GM12878 (cell line): ENCODE data around the gene TNFAIP8L3. TPM values are rescaled to one million over a fixed set of nuclear protein-coding genes. Genes with fewer than 3 reads are reported as not detected.

Source experiments
- ATAC-seq: fragments of 200-7000 bp; cut with Tn5 transposase; 3 replicates; pipeline ENCODE4 v1.9.1; 2020; ENCODE audit warnings: mild to moderate bottlenecking, moderate library complexity
- BruUV-seq: library from RNA; stranded (reverse); fragments of 400-500 nt; replicated peaks from 2 replicates; lab custom pipeline; 2021; lab: Mats Ljungman, UMichigan
- CTCF ChIA-PET: fragments of 300-600 bp; sonication (Branson Sonifier 250); formaldehyde crosslinking; extraction: SDS; loops from one replicate; lab custom pipeline; 2021; ENCODE audit warnings: inconsistent platforms; lab: Yijun Ruan, JAX
- POLR2A ChIA-PET: fragments of 350-600 bp; formaldehyde crosslinking; extraction: SDS; loops from one replicate; lab custom pipeline; 2021; ENCODE audit warnings: inconsistent platforms; lab: Charles Lee
- RAD21 ChIA-PET: fragments of 300-600 bp; sonication (Branson Sonifier 250); formaldehyde crosslinking; loops from one replicate; lab custom pipeline; 2023; ENCODE audit warnings: antibody characterized with exemption; ENCODE audit not compliant: unreplicated experiment; lab: Charles Lee
- SMC1A ChIA-PET: fragments of 300-600 bp; sonication (Branson Sonifier 250); formaldehyde crosslinking; loops from one replicate; lab custom pipeline; 2023; ENCODE audit not compliant: unreplicated experiment, uncharacterized antibody; lab: Charles Lee
- DNase-seq: peaks from one replicate; pipeline ENCODE4 v3.0.0-alpha.2; 2011; ENCODE audit warnings: low read depth, low spot score
- FAIRE-seq: peaks from 3 replicates; lab custom pipeline; 2011; peaks lifted over from hg19 to GRCh38; lab: Jason Lieb, UNC
- H2AFZ ChIP-seq: 2 replicates; pipeline ENCODE4 v1.6.0; 2011; ENCODE audit warnings: low read depth, low read length, control low read depth; ENCODE audit not compliant: control insufficient read depth
- H3K27ac ChIP-seq: 2 replicates; pipeline ENCODE4 v1.5.1; 2011; ENCODE audit warnings: control low read depth; ENCODE audit not compliant: control insufficient read depth, insufficient read depth
- H3K27me3 ChIP-seq, 2 experiments: replicated peaks in 1 of 2; 2 replicates each; pipeline versions ENCODE4 v1.6.0 to v1.6.1; 2011; ENCODE audit warnings: low read length in 1 of 2; ENCODE audit not compliant: control insufficient read depth in 2 of 2, insufficient read depth in 2 of 2
- H3K36me3 ChIP-seq, 2 experiments: 2 replicates each; pipeline ENCODE4 v1.5.1; 2011; ENCODE audit warnings: low read length in 1 of 2; ENCODE audit not compliant: control insufficient read depth in 2 of 2, insufficient read depth in 2 of 2
- H3K4me1 ChIP-seq: 2 replicates; pipeline ENCODE4 v1.6.1; 2011; ENCODE audit warnings: mild to moderate bottlenecking, low read length, moderate library complexity, mixed read lengths; ENCODE audit not compliant: control insufficient read depth, insufficient read depth
- H3K4me2 ChIP-seq: 2 replicates; pipeline ENCODE4 v1.6.0; 2011; ENCODE audit warnings: control low read depth; ENCODE audit not compliant: control insufficient read depth, insufficient read depth
- H3K4me3 ChIP-seq: fragments of 200-600 bp; sonication (generic); 2 replicates; pipeline ENCODE4 v1.5.1; 2016
- H3K79me2 ChIP-seq: 2 replicates; pipeline ENCODE4 v1.6.0; 2011; ENCODE audit warnings: low read length; ENCODE audit not compliant: control insufficient read depth, insufficient read depth
- H3K9ac ChIP-seq: 2 replicates; pipeline ENCODE4 v1.8.0; 2011; ENCODE audit warnings: low read length, control low read depth, mixed read lengths; ENCODE audit not compliant: control insufficient read depth, insufficient read depth
- H3K9me3 ChIP-seq: replicated peaks from 3 replicates; pipeline ENCODE4 v1.5.1; 2011; ENCODE audit warnings: mild to moderate bottlenecking, low read length; ENCODE audit not compliant: control insufficient read depth, insufficient read depth
- H4K20me1 ChIP-seq: 2 replicates; pipeline ENCODE4 v1.6.0; 2011; ENCODE audit not compliant: control insufficient read depth, insufficient read depth
- BMI1 ChIP-seq: fragments of 450-650 bp; IDR thresholded peaks from 2 replicates; pipeline ENCODE4 v1.6.1; 2016; ENCODE audit warnings: mild to moderate bottlenecking, moderate library complexity, borderline replicate concordance
- CHD1 ChIP-seq: IDR thresholded peaks from 2 replicates; pipeline ENCODE4 v1.6.1; 2012; ENCODE audit warnings: low read depth, low read length, improper control_type of control experiment
- CREM ChIP-seq: IDR thresholded peaks from 2 replicates; pipeline ENCODE4 v1.6.1; 2014; ENCODE audit warnings: antibody characterized with exemption, low read depth
- FOXM1 ChIP-seq: IDR thresholded peaks from 2 replicates; pipeline ENCODE4 v1.6.1; 2012; ENCODE audit warnings: low read depth, mild to moderate bottlenecking, inconsistent platforms, low read length, moderate library complexity
- JUND ChIP-seq: IDR thresholded peaks from 2 replicates; pipeline ENCODE4 v1.6.1; 2012; ENCODE audit warnings: low read depth, mild to moderate bottlenecking, low read length, improper control_type of control experiment, moderate library complexity
- MYB ChIP-seq: fragments of 150-350 bp; IDR thresholded peaks from 2 replicates; pipeline ENCODE4 v1.6.1; 2014; ENCODE audit warnings: mild to moderate bottlenecking, low read depth, low read length, borderline replicate concordance
- NR2F1 ChIP-seq: fragments of 450-650 bp; conservative IDR thresholded peaks from 2 replicates; pipeline ENCODE4 v1.6.1; 2017; ENCODE audit warnings: mild to moderate bottlenecking
- RBBP5 ChIP-seq: fragments of 200-600 bp; sonication (generic); conservative IDR thresholded peaks from 2 replicates; pipeline ENCODE4 v1.6.1; 2016
- TAF1 ChIP-seq: IDR thresholded peaks from 2 replicates; pipeline ENCODE4 v1.6.1; 2011; ENCODE audit warnings: mild to moderate bottlenecking, low read depth, low read length, borderline replicate concordance
- ZNF207 ChIP-seq: fragments of 450-650 bp; IDR thresholded peaks from 2 replicates; pipeline ENCODE4 v1.6.1; 2014; ENCODE audit warnings: antibody characterized with exemption, mild to moderate bottlenecking, borderline replicate concordance
- WGBS: methylation state at CpG from one replicate; pipeline ENCODE4 v1.1.6; 2016; ENCODE audit warnings: low lambda C conversion rate; ENCODE audit not compliant: insufficient replicate concordance, insufficient coverage; ENCODE audit errors: missing lambda C conversion rate; 5-methylcytosine and 5-hydroxymethylcytosine counted together
- in situ Hi-C: fragments of 300-500 bp; cut with MboI; formaldehyde crosslinking; loops from 9 replicates; pipeline ENCODE4 v1.14.3; 2018; ENCODE audit warnings: mixed read lengths
- intact Hi-C: fragments of 100-400 bp; cut with micrococcal nuclease; formaldehyde crosslinking; loops from one replicate; pipeline ENCODE4 v1.14.2; 2022; ENCODE audit not compliant: unreplicated experiment
- polyA plus RNA-seq, 11 experiments: library from polyadenylated mRNA; depleted of rRNA in 4 of 11; unstranded in 6 of 11; stranded (reverse) in 5 of 11; fragments of >200 nt; fragmentation: Nextera tagmentation in 4 of 11; fragmentation: Illumina TruSeq in 1 of 11; extraction: Ambion mirVana in 4 of 11; extraction: Trizol in 1 of 11; gene quantifications; 1 replicate in 1 of 11; 2 replicates in 10 of 11; pipeline versions ENCODE4 v1.2.1 to v1.2.3, GENCODE V29; 2011 to 2016; ENCODE audit warnings: inconsistent platforms in 2 of 11, missing spikeins in 2 of 11, low read depth in 1 of 11
- total RNA-seq, 4 experiments: library from RNA; depleted of rRNA in 3 of 4; stranded (reverse); fragments of >200 nt in 3 of 4; fragmentation: Illumina TruSeq in 1 of 4; extraction: Trizol in 1 of 4; gene quantifications; 2 replicates each; pipeline versions ENCODE4 v1.2.1 to v1.2.3, GENCODE V29; 2013 to 2021
- TF ChIP-seq, protein P1 (sequence below), 3 experiments: IDR thresholded peaks in 2 of 3; conservative IDR thresholded peaks in 1 of 3; 2 replicates each; pipeline ENCODE4 v1.5.1; 2011; ENCODE audit warnings: low read depth in 3 of 3, low read length in 3 of 3, mild to moderate bottlenecking in 3 of 3, control low read depth in 2 of 3, moderate library complexity in 2 of 3, inconsistent platforms in 1 of 3, mixed read lengths in 1 of 3; ENCODE audit not compliant: control insufficient read depth in 2 of 3, insufficient read depth in 1 of 3; ENCODE audit errors: extremely low read depth in 1 of 3
- TF ChIP-seq, protein P2 (sequence below): fragments of 450-650 bp; IDR thresholded peaks from 2 replicates; pipeline ENCODE4 v1.6.1; 2016; ENCODE audit warnings: mild to moderate bottlenecking
- TF ChIP-seq, protein P3 (sequence below): IDR thresholded peaks from 2 replicates; pipeline ENCODE4 v1.6.1; 2012; ENCODE audit warnings: low read length, inconsistent platforms
- TF ChIP-seq, protein P4 (sequence below): IDR thresholded peaks from 2 replicates; pipeline ENCODE4 v1.6.1; 2011; ENCODE audit warnings: low read depth, low read length, improper control_type of control experiment, borderline replicate concordance
- TF ChIP-seq, protein P5 (sequence below): IDR thresholded peaks from 2 replicates; pipeline ENCODE4 v1.6.1; 2011; ENCODE audit warnings: borderline replicate concordance, low read depth, mild to moderate bottlenecking, moderate library complexity, mixed read lengths, low read length; ENCODE audit not compliant: insufficient read depth; ENCODE audit errors: extremely low read length
- TF ChIP-seq, protein P6 (sequence below): IDR thresholded peaks from 2 replicates; pipeline ENCODE4 v1.6.1; 2011; ENCODE audit warnings: mild to moderate bottlenecking, low read depth, low read length, moderate library complexity; ENCODE audit not compliant: insufficient replicate concordance

TNFAIP8L3 gene
- total and polyA plus RNA-seq, 10 of the 15 experiments (the other 5 are each of a cell fraction or from before 2014, with no cell fraction given) = 0.22 TPM; not detected in 9

DNA sequence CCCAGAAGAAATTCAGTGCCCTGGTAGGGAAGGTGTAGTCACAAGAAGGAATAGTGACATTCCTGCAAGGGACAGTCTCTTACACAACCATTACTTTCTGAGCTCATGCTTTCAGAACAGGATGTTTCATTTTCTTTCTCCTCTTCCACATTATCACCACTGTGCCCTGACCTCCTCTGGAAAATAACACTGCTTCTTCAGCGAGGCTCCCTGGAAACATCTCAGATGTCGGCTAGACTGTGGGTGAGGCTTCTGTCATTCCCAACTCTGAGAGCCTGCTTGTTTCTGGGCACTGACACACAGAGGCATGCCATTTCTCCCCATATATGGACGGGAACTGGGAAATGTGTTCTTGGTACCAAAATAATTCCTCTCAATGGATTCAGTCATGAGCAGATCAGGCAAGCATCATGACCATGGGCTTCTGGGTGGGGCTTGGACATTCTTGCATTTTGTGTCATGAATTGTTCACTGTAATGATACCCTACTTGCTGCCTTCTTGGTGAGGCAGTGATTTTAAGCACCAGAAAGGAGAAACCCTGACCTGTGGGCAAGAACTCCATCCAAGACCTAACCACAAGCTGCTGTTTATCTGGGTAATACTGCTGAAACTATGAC lies 14.3 kb upstream of the TNFAIP8L3 start:
- WGBS = 50% methylated on average over 3 of the region's 3 CpGs
- Histone ChIP-seq H4K20me1 (no peaks in the 10 kb centered on the region), H3K9ac (no peak overlapping the region), H3K27me3 (peaks cover 0 to 2% of the 10 kb centered on the region in 2 experiments; a peak in 2 of 4 replicates), H2AFZ (no peak overlapping the region), H3K4me1 (no peaks in the 10 kb centered on the region), H3K9me3 (no peaks in the 10 kb centered on the region), H3K27ac (no peak overlapping the region), H3K4me2 (no peak overlapping the region), H3K4me3 (no peak overlapping the region), H3K36me3 (no peaks in the 10 kb centered on the region), H3K79me2 (no peaks in the 10 kb centered on the region)
- no TSS peak for BruUV-seq
- intact Hi-C loops (no loop called here), in situ Hi-C loops (no loop called here)
- ChIA-PET RAD21 (interaction anchor here (0.9 to 1.1 kb wide), 2 partner anchors 24 to 260 kb away, joined by 3 read pairs; no protein-coding TSS in a partner anchor), SMC1A (interaction anchor here (0.8 kb wide), 1 partner anchor 294 kb away, joined by 3 read pairs; no protein-coding TSS in a partner anchor), POLR2A (no interaction called here), CTCF (no interaction called here)
- ATAC-seq (no peak), DNase-seq (no peak), FAIRE-seq (no peak)
- TF ChIP-seq, protein P1, sequence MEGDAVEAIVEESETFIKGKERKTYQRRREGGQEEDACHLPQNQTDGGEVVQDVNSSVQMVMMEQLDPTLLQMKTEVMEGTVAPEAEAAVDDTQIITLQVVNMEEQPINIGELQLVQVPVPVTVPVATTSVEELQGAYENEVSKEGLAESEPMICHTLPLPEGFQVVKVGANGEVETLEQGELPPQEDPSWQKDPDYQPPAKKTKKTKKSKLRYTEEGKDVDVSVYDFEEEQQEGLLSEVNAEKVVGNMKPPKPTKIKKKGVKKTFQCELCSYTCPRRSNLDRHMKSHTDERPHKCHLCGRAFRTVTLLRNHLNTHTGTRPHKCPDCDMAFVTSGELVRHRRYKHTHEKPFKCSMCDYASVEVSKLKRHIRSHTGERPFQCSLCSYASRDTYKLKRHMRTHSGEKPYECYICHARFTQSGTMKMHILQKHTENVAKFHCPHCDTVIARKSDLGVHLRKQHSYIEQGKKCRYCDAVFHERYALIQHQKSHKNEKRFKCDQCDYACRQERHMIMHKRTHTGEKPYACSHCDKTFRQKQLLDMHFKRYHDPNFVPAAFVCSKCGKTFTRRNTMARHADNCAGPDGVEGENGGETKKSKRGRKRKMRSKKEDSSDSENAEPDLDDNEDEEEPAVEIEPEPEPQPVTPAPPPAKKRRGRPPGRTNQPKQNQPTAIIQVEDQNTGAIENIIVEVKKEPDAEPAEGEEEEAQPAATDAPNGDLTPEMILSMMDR (IDR thresholded peaks at IDR 0.05 in 2 of 3, conservative IDR thresholded peaks at IDR 0.05 in 1 of 3; ENCODE audit: control insufficient read depth in 2 of 3, extremely low read depth in 1 of 3, insufficient read depth in 1 of 3, low read depth in 3 of 3, low read length in 3 of 3) = no peak
- TF ChIP-seq, protein P2, sequence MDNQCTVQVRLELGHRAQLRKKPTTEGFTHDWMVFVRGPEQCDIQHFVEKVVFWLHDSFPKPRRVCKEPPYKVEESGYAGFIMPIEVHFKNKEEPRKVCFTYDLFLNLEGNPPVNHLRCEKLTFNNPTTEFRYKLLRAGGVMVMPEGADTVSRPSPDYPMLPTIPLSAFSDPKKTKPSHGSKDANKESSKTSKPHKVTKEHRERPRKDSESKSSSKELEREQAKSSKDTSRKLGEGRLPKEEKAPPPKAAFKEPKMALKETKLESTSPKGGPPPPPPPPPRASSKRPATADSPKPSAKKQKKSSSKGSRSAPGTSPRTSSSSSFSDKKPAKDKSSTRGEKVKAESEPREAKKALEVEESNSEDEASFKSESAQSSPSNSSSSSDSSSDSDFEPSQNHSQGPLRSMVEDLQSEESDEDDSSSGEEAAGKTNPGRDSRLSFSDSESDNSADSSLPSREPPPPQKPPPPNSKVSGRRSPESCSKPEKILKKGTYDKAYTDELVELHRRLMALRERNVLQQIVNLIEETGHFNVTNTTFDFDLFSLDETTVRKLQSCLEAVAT = no peak
- TF ChIP-seq JUND (no peak), BMI1 (no peak), CHD1 (no peak), MYB (no peak), TAF1 (no peak), ZNF207 (no peak), CREM (no peak), RBBP5 (no peak), NR2F1 (no peak), FOXM1 (no peak)
- TF ChIP-seq, protein P3, sequence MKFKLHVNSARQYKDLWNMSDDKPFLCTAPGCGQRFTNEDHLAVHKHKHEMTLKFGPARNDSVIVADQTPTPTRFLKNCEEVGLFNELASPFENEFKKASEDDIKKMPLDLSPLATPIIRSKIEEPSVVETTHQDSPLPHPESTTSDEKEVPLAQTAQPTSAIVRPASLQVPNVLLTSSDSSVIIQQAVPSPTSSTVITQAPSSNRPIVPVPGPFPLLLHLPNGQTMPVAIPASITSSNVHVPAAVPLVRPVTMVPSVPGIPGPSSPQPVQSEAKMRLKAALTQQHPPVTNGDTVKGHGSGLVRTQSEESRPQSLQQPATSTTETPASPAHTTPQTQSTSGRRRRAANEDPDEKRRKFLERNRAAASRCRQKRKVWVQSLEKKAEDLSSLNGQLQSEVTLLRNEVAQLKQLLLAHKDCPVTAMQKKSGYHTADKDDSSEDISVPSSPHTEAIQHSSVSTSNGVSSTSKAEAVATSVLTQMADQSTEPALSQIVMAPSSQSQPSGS = no peak
- TF ChIP-seq, protein P4, sequence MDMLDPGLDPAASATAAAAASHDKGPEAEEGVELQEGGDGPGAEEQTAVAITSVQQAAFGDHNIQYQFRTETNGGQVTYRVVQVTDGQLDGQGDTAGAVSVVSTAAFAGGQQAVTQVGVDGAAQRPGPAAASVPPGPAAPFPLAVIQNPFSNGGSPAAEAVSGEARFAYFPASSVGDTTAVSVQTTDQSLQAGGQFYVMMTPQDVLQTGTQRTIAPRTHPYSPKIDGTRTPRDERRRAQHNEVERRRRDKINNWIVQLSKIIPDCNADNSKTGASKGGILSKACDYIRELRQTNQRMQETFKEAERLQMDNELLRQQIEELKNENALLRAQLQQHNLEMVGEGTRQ = no peak
- TF ChIP-seq, protein P5, sequence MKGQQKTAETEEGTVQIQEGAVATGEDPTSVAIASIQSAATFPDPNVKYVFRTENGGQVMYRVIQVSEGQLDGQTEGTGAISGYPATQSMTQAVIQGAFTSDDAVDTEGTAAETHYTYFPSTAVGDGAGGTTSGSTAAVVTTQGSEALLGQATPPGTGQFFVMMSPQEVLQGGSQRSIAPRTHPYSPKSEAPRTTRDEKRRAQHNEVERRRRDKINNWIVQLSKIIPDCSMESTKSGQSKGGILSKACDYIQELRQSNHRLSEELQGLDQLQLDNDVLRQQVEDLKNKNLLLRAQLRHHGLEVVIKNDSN = no peak
- TF ChIP-seq, protein P6, sequence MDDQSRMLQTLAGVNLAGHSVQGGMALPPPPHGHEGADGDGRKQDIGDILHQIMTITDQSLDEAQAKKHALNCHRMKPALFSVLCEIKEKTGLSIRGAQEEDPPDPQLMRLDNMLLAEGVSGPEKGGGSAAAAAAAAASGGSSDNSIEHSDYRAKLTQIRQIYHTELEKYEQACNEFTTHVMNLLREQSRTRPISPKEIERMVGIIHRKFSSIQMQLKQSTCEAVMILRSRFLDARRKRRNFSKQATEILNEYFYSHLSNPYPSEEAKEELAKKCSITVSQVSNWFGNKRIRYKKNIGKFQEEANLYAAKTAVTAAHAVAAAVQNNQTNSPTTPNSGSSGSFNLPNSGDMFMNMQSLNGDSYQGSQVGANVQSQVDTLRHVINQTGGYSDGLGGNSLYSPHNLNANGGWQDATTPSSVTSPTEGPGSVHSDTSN = no peak
